Left ventricle myocardium inferior (tissue), 1 donor: ENCODE results near the gene SNX1. TPM values are rescaled to one million over a fixed set of nuclear protein-coding genes. Genes with fewer than 3 reads are reported as not detected.

ENCODE experiments used
- DNase-seq: peaks from one replicate; pipeline ENCODE4 v3.0.0-alpha.2; 2020
- H3K27ac ChIP-seq: fragments of 200-600 bp; replicated peaks from 2 replicates; pipeline ENCODE4 v1.8.0; 2021
- H3K27me3 ChIP-seq: fragments of 200-600 bp; 2 replicates; pipeline ENCODE4 v1.8.0; 2021; ENCODE audit warnings: low read depth
- H3K36me3 ChIP-seq: fragments of 200-600 bp; 2 replicates; pipeline ENCODE4 v1.8.0; 2021
- H3K4me1 ChIP-seq: fragments of 200-600 bp; 2 replicates; pipeline ENCODE4 v1.8.0; 2021
- H3K4me3 ChIP-seq: fragments of 200-600 bp; 2 replicates; pipeline ENCODE4 v1.8.0; 2021; ENCODE audit warnings: mild to moderate bottlenecking, moderate library complexity
- H3K9me3 ChIP-seq: fragments of 200-600 bp; replicated peaks from 2 replicates; pipeline ENCODE4 v1.8.0; 2021
- intact Hi-C: fragments of 100-400 bp; cut with micrococcal nuclease; formaldehyde crosslinking; loops from one replicate; pipeline ENCODE4 v1.11.0; 2022
- total RNA-seq: library from RNA; stranded (reverse); fragmentation: NEBNext Ultra II Directional; extraction: Animal tissue kit (Norgen Biotek cat#: 25700); gene quantifications from one replicate; pipeline ENCODE4 v1.2.1, GENCODE V29; 2021
- TF ChIP-seq, protein P1 (sequence below): fragments of 200-600 bp; IDR thresholded peaks from 2 replicates; pipeline ENCODE4 v1.8.0; 2021; ENCODE audit warnings: antibody characterized with exemption, mild to moderate bottlenecking, borderline replicate concordance
- donor health status: DM: no; HTN: yes; CAD: no; lungs with severe emphysema.

Gene SNX1
- total RNA-seq, 1 donor from 2014 or later: 72.1 TPM

- TF ChIP-seq, protein P1, sequence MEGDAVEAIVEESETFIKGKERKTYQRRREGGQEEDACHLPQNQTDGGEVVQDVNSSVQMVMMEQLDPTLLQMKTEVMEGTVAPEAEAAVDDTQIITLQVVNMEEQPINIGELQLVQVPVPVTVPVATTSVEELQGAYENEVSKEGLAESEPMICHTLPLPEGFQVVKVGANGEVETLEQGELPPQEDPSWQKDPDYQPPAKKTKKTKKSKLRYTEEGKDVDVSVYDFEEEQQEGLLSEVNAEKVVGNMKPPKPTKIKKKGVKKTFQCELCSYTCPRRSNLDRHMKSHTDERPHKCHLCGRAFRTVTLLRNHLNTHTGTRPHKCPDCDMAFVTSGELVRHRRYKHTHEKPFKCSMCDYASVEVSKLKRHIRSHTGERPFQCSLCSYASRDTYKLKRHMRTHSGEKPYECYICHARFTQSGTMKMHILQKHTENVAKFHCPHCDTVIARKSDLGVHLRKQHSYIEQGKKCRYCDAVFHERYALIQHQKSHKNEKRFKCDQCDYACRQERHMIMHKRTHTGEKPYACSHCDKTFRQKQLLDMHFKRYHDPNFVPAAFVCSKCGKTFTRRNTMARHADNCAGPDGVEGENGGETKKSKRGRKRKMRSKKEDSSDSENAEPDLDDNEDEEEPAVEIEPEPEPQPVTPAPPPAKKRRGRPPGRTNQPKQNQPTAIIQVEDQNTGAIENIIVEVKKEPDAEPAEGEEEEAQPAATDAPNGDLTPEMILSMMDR: peak; percentile 17
Measured at GRCh38 chr15:64149424-64149823, 53.6 kb downstream of the SNX1 start.

DNA sequence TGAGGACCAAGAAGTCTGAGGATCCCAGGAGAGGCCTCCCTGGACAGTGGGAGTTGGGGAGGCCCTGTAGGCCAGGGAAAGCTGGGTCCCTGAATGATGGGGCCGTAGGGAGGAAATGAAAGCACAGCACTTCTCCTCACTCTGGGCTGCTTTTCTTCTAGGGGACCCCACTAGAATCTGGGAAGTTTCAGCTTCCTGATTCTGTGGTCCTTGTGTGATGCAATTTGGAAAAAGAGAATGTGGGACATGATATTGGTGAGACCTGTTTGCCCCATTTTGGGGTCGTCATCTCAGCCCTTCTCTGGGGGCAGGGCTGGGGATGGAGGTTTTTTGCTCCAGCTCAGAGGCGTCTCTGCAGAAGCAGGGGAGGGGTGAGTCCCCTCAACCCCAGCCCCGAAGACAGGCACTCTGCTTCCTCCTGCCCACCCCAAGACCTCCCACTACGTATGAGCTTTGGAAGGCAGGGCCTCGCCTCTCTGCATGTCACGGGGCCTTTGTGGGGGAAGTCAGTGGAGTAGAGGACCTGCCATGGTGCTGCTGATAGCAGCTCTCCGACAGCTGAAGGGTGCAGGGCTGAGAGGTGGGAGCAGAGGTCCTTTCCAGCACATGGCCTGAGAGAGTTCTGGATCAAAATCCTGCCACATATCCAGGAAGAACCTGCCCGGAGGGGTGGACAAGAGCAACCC is 54.3 kb downstream of the SNX1 start:
- TF ChIP-seq, protein P1: no peak
- Histone ChIP-seq H3K4me3 (no peak overlapping the region), H3K36me3 (peaks cover 14% of the 10 kb centered on the region), H3K9me3 (no peaks in the 10 kb centered on the region), H3K27me3 (peaks cover 21% of the 10 kb centered on the region), H3K27ac (no peak overlapping the region), H3K4me1 (peaks cover 54% of the 10 kb centered on the region)
- no peak for DNase-seq
- intact Hi-C loops: no loop called here

More at GRCh38 chr15:64149424-64149823, 53.6 kb downstream of the SNX1 start:
- intact Hi-C loops: no loop called here
- DNase-seq: no peak
- no peak overlapping the region for H3K27ac ChIP-seq
- no peaks in the 10 kb centered on the region for H3K9me3 ChIP-seq
- peaks cover 21% of the 10 kb centered on the region for H3K27me3 ChIP-seq
- peaks cover 55% of the 10 kb centered on the region for H3K4me1 ChIP-seq
- peaks cover 15% of the 10 kb centered on the region for H3K36me3 ChIP-seq
- H3K4me3 ChIP-seq: no peak overlapping the region

DNA sequence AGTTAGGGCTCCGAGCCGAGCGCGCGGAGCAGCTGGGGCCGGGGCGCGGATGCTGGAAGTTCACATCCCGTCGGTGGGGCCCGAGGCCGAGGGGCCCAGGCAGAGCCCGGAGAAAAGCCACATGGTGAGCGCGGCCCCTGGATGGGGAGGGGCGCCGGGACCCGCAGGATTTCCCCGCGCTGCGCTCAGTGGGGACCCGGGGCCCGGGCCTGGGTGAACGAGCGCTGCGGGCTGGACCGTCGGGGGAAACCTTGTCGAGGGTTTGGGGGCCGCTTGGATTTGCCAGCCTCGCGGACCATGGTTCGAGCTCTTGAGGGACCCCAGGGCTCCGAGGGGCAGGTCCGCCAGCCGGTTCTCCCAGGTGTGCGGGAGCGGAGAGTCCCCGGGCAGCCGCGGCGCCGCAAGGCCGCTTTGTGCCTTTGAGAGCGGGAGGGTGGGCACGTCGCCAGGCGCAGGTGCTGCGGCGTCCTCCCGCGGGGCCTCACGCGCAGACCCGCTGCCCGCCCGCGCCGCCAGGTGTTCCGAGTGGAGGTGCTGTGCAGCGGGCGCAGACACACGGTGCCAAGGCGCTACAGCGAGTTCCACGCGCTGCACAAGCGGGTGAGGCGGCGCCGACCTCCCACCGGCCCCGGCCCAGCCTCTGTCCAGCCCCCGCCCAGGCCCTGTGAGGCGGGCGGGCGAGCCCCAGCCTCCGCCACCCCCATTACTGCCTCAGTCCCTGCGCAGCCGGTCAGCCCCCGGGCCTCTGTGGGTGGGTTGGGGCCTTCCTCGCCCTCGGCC is 56.1 kb downstream of the SNX1 start, which contains the start of gene SNX22:
Gene SNX22 (plus strand): TSS at position 5 of the 780 bp plus-strand sequence. CDS start 45 bp downstream, at position 50.
- H3K4me3 ChIP-seq: peak within 1 kb of the TSS; percentile 73
- TF ChIP-seq, protein P1: no peak
- intact Hi-C loops: no loop called here
- peaks cover 50% of the 10 kb centered on the region for H3K4me1 ChIP-seq
- H3K27me3 ChIP-seq: peaks cover 21% of the 10 kb centered on the region
- H3K9me3 ChIP-seq: no peaks in the 10 kb centered on the region
- DNase-seq: no peak
- peak within 1 kb of the TSS; percentile 42 for H3K27ac ChIP-seq
- H3K36me3 ChIP-seq: peaks cover 26% of the 10 kb centered on the region

DNA sequence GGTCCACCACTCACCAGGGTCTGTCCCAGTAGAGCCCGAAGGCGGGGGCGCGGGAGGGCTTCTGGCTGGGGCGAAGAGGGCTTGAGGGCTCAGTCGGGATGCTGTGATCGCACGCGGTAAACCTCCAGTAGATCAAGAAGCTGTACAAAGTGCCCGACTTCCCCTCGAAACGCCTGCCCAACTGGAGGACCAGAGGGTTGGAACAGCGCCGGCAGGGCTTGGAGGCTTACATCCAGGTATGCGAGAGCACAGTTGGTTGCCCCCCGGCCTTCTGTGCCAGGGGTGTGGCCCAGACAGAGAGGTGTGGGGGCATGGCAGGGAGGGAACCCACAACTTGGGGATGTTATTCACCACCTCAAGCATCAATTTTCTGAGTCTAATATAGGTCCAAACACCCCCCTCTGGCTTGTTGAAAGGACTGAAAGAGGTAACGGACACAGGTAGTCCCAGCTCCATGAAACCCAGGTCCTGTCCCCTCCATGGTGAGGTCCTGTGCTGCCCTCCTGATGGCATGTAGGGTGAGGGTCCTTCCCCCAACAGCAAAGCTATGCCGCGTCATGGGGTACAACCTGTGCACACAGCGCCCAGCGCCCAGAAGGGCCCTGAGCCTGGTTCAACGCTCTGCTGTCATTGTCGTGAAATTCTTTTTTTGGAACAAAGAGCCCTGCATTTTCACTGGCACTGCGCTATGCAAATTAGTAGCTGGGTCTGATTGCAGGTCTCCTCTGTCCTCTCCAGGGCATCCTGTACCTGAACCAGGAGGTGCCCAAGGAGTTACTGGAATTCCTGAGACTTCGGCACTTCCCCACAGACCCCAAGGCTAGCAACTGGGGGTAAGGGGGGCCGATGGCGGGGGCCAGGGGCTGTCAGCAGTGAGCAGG is 57.0 kb downstream of the SNX1 start:
- TF ChIP-seq, protein P1: no peak
- Histone ChIP-seq H3K27me3 (peaks cover 21% of the 10 kb centered on the region), H3K4me1 (peaks cover 55% of the 10 kb centered on the region), H3K27ac (peak overlapping the region; percentile 94), H3K4me3 (peak overlapping the region; percentile 73), H3K9me3 (no peaks in the 10 kb centered on the region), H3K36me3 (peaks cover 34% of the 10 kb centered on the region)
- intact Hi-C loops: no loop called here
- DNase-seq: no peak
